Prostate gland (tissue), 2 donors: ENCODE results near the gene NREP. TPM values are rescaled to one million over a fixed set of nuclear protein-coding genes. Genes with fewer than 3 reads are reported as not detected.
"Not testable (repeated sequence)": the region's sequence is repeated elsewhere in the genome, so short reads cannot be mapped to it uniquely, and the experiment has no call there.

Experiments used
- DNase-seq: peaks from one replicate; pipeline ENCODE4 v3.0.0-alpha.2; 2019; ENCODE audit warnings: low spot score
- H3K27ac ChIP-seq, 2 donors: fragments of 200-600 bp; sonication (generic); 2 replicates each; pipeline ENCODE4 v1.5.1; 2017 to 2019
- H3K27me3 ChIP-seq: fragments of 200-600 bp; sonication (generic); replicated peaks from 2 replicates; pipeline ENCODE4 v1.5.1; 2019; ENCODE audit not compliant: insufficient read depth
- H3K36me3 ChIP-seq, 2 donors: fragments of 200-600 bp; sonication (generic); 1 replicate in 1 of 2; 2 replicates in 1 of 2; pipeline versions ENCODE4 v1.5.1 to v1.8.1; 2017 to 2019
- H3K4me1 ChIP-seq: fragments of 200-600 bp; sonication (generic); replicated peaks from 2 replicates; pipeline ENCODE4 v1.5.1; 2019
- H3K4me3 ChIP-seq, 2 donors: fragments of 200-600 bp; sonication (generic); 2 replicates each; pipeline ENCODE4 v1.5.1; 2017 to 2019
- H3K9me3 ChIP-seq: fragments of 200-600 bp; sonication (generic); 2 replicates; pipeline ENCODE4 v1.5.1; 2017
- POLR2A ChIP-seq: fragments of 450-650 bp; IDR thresholded peaks from one replicate; pipeline ENCODE4 v1.6.1; 2016; ENCODE audit warnings: antibody characterized with exemption, mild to moderate bottlenecking
- POLR2AphosphoS5 ChIP-seq: sonication (generic); formaldehyde crosslinking; IDR thresholded peaks from one replicate; pipeline ENCODE4 v1.6.1; 2017; ENCODE audit warnings: antibody characterized with exemption
- whole genome bisulfite sequencing: methylation state at CpG from one replicate; pipeline ENCODE4 v1.1.5; 2018; 5-methylcytosine and 5-hydroxymethylcytosine counted together
- intact Hi-C: fragments of 100-400 bp; cut with DNase I; formaldehyde crosslinking; loops from one replicate; pipeline ENCODE4 v1.14.2; 2022
- total RNA-seq, 2 donors: library from RNA; depleted of rRNA; stranded (reverse); fragments of >200 nt; gene quantifications; one replicate each; pipeline ENCODE4 v1.1.0, GENCODE V29; 2016
- TF ChIP-seq, protein P1 (sequence below), 4 experiments: fragments of 200-600 bp in 2 of 4; fragments of 450-650 bp in 2 of 4; sonication (generic) in 2 of 4; IDR thresholded peaks; 1 replicate in 3 of 4; 2 replicates in 1 of 4; pipeline ENCODE4 v1.5.1; 2016 to 2019; ENCODE audit warnings: antibody characterized with exemption in 4 of 4, mild to moderate bottlenecking in 2 of 4, moderate library complexity in 2 of 4

Gene NREP
- total RNA-seq, 2 donors from 2014 or later, result 7.6 to 28.2 TPM

DNA sequence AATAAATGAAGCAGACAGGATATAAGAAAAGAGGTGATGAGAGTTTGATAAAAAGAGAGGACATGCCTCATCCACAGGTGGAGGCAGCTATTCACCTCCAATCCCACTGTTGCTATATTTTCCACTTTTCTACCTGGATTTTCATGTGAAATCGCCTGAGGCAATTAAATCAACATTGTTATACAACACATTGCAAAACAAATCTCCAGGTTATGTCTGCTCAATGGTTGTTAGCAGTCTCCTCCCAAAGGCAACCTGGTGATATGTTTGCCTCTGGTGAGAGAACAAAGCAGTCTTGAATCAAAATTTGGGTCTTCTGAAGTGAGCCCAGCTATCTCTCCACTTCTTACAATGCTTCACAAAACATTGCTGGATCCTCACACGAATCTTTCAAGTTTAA is 30.0 kb downstream of the NREP start:
- 90% methylated on average over 2 of the region's 2 CpGs for WGBS
- DNase-seq, result no peak
- Histone ChIP-seq H3K36me3 (no peaks in the 10 kb centered on the region), H3K4me1 (no peaks in the 10 kb centered on the region), H3K9me3 (no peaks in the 10 kb centered on the region), H3K4me3 (no peak overlapping the region), H3K27me3 (no peaks in the 10 kb centered on the region), H3K27ac (no peak overlapping the region)
- intact Hi-C loops, result no loop called here
- TF ChIP-seq POLR2A (no peak), POLR2AphosphoS5 (no peak)
- TF ChIP-seq, protein P1, sequence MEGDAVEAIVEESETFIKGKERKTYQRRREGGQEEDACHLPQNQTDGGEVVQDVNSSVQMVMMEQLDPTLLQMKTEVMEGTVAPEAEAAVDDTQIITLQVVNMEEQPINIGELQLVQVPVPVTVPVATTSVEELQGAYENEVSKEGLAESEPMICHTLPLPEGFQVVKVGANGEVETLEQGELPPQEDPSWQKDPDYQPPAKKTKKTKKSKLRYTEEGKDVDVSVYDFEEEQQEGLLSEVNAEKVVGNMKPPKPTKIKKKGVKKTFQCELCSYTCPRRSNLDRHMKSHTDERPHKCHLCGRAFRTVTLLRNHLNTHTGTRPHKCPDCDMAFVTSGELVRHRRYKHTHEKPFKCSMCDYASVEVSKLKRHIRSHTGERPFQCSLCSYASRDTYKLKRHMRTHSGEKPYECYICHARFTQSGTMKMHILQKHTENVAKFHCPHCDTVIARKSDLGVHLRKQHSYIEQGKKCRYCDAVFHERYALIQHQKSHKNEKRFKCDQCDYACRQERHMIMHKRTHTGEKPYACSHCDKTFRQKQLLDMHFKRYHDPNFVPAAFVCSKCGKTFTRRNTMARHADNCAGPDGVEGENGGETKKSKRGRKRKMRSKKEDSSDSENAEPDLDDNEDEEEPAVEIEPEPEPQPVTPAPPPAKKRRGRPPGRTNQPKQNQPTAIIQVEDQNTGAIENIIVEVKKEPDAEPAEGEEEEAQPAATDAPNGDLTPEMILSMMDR (IDR thresholded peaks at IDR 0.05), result no peak

DNA sequence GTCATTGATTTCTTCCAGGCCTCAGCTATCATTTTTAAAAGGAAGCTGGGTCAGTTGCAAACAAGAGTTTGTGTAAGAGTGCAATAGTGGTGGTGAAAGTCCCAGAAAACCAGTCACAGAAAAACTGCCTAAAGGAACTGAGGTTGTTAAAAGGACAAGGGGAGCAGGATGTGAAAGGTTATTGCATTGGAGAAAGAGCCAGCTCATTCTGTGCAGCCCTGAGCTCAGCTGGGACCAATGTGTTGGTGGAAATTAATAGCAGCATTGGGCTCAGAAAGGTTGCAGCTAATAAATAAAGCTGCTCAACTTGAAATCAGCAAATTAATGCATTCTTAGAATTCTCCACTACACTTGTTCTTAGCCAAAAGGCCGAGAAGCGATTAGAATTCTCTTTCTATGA is 34.9 kb downstream of the NREP start:
- TF ChIP-seq, protein P1 (IDR thresholded peaks at IDR 0.05), result no peak
- TF ChIP-seq POLR2A (no peak), POLR2AphosphoS5 (no peak)
- Histone ChIP-seq H3K27ac (no peak overlapping the region), H3K4me1 (no peaks in the 10 kb centered on the region), H3K9me3 (no peaks in the 10 kb centered on the region), H3K36me3 (no peaks in the 10 kb centered on the region), H3K27me3 (no peaks in the 10 kb centered on the region), H3K4me3 (no peak overlapping the region)
- intact Hi-C loops, result no loop called here
- WGBS, result 71% methylated on average over 2 of the region's 2 CpGs
- DNase-seq, result no peak

DNA sequence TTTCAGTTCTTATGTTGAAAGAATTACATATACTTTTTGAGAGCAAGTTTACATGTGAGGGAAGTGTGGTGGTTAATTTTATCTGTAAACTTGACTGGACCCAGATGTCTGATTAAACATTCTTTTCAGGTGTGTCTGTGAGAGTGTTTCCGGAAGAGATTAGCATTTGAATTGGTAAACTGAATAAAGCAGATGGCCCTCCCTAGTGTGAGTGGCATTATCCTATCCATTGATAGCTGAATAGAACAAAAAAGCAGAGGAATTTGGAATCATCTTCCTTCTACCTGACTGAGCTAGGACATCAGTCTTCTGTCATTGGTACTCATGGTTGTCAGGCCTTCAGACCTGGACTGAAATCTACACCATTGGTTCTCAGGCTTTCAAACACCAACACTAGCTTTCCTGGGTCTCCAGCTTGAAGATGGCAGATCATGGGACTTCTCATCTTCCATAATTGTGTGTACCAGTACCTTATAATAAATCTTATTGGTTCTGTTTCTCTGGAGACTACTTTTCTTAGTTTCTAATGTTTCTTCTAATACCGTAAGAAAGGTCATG is 36.6 kb downstream of the NREP start:
- Histone ChIP-seq H3K27ac (no peak overlapping the region), H3K4me1 (no peaks in the 10 kb centered on the region), H3K9me3 (no peaks in the 10 kb centered on the region), H3K27me3 (no peaks in the 10 kb centered on the region), H3K36me3 (no peaks in the 10 kb centered on the region), H3K4me3 (no peak overlapping the region)
- 91% methylated on average over 2 of the region's 2 CpGs for WGBS
- no peak for TF ChIP-seq POLR2A
- no peak for TF ChIP-seq POLR2AphosphoS5
- TF ChIP-seq, protein P1 (IDR thresholded peaks at IDR 0.05), result no peak
- intact Hi-C loops, result no loop called here
- no peak for DNase-seq

DNA sequence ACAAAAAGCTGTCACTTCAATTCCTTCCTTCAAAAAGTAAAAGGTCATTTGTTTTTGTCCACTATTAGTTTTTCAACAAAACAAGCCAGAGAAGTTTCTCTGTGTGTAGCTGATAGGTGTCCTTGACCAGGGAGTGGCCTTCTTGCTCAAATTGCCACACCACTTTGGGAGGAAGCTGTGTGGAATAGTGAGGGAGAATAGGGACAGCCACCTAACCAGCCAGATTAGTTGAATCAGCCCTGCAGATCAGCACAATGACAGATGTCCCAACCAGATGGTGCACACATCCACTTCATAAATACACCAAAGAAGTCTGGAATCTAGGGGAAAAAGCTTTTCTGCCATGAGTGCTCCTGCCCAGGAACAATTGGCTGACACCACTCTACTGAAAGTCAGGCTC is 37.2 kb downstream of the NREP start:
- no peaks in the 10 kb centered on the region for H3K9me3 ChIP-seq
- no peak overlapping the region for H3K4me3 ChIP-seq
- no peaks in the 10 kb centered on the region for H3K4me1 ChIP-seq
- no peak for TF ChIP-seq POLR2AphosphoS5
- TF ChIP-seq, protein P1 (IDR thresholded peaks at IDR 0.05), result no peak
- no peak for TF ChIP-seq POLR2A
- intact Hi-C loops, result no loop called here
- no peaks in the 10 kb centered on the region for H3K36me3 ChIP-seq
- no peaks in the 10 kb centered on the region for H3K27me3 ChIP-seq
- DNase-seq, result no peak
- H3K27ac ChIP-seq, result no peak overlapping the region

DNA sequence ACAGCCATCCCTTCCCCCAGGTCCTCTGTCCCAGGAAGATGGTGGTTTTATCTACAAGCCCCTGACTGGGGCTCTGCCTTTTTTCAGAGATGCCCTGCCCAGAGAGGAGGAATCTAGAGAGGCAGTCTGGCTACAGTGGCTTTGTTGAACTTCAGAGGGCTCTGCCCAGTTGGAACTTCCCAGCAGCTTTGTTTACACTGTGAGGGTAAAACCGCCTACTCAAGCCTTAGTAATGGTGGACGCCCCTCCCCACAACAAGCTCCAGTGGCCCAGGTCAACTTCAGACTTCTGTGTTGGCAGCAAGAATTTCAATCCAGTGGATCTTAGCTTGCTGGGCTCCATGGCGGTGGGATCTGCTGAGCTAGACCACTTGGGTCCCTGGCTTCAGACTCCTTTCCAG is 40.2 kb downstream of the NREP start:
- intact Hi-C loops, H3K9me3 ChIP-seq, H3K27ac ChIP-seq, DNase-seq, H3K27me3 ChIP-seq, H3K4me3 ChIP-seq, H3K36me3 ChIP-seq, H3K4me1 ChIP-seq: not testable (repeated sequence)
- 96% methylated on average over 3 of the region's 3 CpGs for WGBS
